ENCODE data around the gene MYO1G.
"Not testable (repeated sequence)": the region's sequence is repeated elsewhere in the genome, so short reads cannot be mapped to it uniquely, and the experiment has no call there.

The MYO1G gene

DNA sequence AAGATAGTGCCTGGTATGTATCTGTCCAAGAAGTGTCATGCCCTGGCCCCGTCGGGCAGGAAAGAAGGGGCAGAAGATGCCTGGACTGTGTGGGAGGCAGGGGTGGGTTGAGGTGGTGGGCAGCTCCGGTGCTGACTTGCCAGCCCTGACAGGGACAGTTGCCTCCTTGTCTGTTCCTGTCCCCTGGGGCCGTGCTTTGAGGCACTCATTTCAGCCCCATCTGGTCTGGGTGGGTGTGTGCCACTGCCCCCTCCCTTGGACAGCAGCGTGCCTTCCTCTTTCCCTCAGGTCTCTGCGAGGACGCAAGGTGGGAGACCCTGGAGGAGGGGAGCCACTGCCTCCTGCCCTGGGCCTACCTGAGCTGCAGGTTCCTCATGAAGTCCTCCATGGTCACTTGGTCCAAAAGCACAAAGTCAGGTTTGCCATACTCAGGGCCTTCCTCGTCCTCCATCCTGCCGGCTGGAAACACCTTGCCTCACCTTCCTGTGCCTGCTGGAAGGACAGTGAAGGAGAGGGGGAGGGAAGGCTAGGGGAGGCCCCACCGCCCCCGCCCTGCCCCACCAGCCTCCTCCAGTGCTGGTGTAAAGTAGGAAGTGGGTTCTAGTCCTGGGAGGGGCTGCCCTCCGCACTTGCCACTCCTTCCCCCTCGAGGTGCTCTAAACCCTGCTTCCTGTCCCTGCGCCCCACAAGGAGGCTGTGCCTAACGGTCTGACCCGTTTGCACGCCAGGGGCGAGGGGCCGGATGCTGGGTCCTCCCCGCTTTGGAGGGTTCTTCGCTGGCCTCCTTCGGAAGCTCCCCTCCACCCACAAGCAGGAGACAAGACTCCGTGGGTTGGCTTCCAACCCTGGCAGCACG is at the start of gene MYO1G:
Gene MYO1G (minus strand): TSS at position 505 of the 856 bp plus-strand sequence. CDS start 54 bp downstream, at position 451.
- DNase-seq (ENCODE audit: low read depth), result peak; percentile 86

DNA sequence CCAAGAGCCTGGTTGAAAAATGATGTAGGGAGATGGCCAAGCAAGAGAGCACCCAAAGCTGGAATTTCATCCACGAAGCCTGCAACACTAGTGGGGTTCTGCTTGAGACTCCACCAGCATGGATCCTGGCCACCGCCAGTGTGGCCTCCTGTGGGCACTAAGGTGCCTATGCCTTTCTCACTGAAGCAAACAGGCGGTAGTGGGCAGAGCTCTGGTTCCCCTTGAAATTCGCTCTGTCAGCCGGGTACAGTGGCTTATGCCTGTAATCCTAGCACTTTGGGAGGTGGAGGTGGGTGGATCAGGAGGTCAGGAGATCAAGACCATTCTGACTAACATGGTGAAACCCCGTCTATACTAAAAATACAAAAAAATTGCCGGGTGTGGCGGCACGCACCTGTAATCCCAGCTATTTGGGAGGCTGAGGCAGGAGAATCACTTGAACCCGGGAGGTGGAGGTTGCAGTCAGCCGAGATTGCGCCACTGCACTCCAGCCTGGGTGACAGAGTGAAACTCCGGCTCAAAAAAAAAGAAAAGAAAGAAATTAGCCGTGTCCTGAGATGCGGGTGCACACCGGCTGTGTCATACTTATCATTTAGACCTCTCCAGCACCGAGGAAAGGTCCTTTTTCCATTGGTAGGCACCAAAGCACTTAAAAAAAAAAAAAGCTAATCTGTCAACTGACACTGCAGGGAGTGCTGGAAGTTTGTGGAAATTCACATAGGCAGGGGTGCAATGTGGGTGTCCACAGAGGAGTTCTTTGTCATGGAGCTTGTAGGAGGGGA is 49.5 kb upstream of the MYO1G start:
- DNase-seq (ENCODE audit: low read depth), result no peak

DNA sequence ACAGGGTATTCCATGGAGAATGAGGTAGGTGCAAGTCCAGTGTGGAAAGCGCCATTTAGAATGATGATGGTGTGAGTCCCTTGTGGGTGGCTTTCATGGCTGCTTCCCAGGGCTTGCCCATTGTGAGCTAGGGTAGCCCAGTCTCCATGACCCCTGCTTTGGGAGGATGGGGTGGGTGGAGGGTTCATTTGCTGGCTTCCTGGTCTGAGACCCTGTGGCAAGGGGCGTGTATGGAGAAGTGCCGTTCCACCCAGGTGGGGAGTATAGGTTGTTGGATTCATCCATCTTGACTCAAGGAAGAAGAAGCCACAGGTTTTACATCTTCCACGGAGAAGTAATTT is 48.9 kb upstream of the MYO1G start:
- DNase-seq (ENCODE audit: low read depth), result no peak

DNA sequence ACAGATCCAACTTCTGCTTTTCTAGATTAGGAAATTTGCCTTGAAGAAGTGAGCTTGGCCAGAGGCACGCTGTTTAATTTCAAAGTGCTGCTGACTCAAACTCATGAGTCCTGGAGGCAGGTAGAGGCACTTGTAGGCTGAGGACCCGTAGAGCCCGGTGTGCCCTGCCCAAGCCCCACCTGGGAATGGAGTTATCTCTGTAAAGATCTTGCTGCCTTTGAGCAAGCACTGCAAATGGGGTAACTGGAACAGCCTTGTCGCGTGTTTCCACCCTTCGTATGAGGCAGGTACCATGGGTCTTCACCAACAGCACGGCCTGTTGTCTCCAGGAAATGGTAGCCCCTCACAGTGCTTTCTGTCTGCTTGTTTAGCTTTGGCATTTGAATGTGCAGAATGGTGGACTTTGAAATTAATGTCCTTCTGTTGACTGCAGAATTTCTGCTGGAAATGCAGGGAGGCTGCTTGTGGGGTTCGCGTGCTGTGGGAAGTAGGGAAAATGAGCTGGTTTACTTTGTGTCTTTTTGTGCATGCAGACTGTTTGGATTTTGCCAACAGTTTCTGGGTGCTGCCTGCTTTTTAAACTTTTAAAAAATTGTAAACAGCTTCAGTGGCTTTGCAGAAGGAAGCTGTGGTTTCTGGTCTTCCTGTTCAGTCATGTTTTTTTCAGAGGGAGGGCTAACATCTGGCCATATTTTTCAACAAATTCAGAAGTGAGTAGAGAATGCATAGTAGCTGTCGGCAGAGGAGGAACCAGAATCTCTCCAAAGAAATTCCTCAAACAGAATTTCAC is 48.4 kb upstream of the MYO1G start:
- peak; percentile 30 for DNase-seq (ENCODE audit: low read depth)

DNA sequence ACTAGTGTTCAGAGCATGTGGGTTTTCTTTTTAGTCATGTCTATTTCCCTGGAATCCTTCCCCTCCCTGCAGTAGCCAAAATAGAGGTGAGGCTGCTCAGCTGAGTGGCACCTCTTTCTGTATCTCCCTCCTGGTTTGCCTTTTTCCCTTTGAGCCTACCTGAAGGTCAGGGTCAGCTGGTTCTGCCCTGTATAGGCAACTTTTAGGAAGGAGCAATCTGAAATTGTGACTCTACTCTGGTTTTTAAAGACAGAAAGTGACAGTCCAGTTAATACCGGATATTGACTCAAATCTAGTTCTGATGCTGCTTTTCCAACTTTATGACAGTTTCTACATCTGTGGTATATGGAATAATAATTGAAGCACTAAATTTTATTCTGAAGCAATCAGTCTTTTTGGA is 47.2 kb upstream of the MYO1G start:
- DNase-seq (ENCODE audit: low read depth), result no peak

DNA sequence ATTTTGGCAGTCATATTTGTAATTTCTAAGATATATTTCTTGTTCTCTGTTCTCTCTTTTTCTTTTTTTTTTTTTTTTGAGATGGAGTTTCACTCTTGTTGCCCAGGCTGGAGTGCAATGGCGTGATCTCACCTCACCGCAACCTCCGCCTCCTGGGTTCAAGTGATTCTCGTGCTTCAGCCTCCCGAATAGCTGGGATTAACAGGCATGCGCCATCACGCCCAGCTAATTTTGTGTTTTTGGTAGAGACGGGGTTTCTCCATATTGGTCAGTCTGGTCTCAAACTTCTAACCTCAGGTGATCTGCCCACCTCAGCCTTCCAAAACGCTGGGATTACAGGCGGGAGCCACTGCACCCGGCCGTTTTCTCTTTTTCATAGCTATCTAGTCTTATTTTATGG is 46.7 kb upstream of the MYO1G start:
- DNase-seq (ENCODE audit: low read depth), result not testable (repeated sequence)

DNA sequence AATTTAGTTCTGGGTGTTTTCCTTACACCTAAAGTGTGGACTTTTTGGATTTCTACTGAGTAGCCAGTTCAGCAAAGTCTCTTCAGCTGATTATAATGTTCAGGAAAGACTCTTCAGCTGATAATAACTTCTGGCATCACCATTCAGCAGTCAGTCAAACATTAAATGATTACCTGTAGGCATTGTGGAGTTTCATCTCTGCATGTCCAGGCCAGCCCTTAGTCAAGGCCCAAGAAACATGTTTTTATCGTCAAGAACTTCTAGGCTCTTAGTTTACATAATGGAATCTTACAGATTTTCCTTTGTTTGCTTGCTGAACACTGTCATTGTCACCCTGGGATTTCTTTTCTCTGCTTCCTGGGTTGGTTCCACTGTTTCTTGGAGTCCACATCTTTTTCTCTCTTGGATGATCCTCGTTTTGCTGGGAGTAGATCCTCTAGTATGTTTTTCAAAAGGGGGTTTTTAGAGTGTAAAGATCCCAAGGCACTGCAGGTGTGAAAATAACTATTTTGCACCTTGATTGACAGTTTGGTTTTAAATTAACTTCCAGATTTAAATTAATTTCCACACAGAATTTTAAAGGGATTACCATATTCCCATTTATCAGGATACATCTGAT is 45.4 kb upstream of the MYO1G start:
- DNase-seq (ENCODE audit: low read depth), result no peak

DNA sequence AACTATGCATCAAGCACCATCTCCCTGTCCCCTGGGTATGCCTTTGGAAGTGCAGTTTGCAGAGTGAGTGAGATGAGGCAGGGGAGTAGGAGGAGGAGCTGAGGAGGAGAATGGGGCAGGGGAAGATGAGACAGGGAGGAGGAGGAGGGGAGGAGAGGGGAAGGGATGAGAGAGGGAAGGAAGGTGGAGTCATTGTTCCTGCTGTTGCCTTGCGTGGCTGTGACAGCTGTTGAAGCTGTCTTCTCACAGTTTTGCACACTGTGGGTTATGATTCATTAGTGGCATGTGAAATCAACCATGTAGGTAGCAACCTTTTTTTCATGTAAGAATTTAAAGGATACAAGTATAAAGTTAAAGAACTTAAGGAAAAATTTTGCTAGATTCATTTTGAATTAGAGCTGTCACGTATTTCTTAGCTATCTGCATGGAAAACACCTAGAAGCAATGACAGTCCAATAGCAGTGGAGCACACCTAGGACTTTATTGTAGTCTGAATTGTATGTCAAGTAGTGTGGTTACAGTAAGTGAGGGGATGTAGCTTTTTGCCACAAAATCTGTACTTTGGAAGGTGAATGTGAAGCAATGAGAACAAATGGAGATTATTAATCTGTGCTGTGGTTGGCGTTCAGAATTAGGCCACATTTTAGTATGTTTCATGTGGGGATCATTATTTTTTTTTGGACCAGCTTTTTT is 42.9 kb upstream of the MYO1G start:
- DNase-seq (ENCODE audit: low read depth), result no peak

DNA sequence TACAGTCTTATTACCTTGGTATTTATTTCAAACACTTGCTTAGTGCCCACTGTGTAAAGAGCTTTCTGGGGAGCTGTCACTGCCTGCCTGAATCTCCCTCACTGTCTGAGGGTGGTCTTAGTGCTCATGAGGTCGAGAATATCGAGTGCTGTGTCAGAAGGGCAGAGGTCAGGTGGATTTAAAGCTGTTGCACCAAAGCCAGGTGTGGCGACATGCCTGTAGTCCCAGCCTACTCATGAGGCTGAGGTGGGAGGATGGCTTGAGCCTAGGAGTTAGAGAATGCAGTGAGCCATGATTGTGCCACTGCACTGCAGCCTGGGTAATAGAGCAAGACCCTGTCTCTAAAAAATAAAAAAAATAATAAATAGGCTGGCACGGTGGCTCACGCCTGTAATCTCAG is 42.1 kb upstream of the MYO1G start:
- DNase-seq (ENCODE audit: low read depth), result no peak

DNA sequence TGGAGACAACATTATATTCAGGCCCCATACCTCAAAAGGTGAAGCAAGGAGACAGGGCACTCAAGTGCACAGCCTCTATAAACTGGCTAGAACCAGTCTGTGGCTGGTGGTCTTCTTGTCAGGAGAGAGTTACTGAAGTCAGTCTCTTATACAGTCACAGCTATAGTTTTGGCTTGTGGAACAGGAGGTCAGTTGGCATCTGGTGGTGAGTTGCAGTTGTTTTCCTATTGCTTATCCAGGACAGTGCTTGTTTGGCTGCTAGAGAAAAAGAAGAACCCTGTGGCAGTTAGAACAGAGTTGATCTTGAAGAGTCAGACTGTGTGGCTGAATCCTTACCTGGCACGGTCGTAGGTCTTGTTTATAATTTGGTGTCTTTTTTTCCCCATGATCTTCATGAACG is 38.4 kb upstream of the MYO1G start:
- no peak for DNase-seq (ENCODE audit: low read depth)

DNA sequence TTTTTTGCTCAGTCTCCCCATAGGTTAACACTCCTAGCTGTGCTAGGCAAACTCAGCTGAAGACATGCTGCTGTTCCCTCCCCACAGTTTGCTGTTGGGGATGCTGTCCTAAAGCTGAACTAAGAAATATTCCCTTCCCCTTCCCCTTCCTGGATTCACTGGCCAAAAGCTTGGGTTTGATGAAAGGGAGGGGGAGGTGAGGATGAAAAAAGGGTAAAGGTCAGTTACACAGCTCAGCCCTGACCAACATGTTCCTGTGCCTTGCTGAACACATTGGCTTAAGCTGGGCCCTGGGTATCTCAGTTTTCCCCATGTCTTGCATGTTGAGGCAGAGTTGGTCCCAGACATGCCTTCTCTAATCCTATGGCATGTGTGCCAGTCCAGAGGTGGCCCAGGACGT is 36.5 kb upstream of the MYO1G start:
- DNase-seq (ENCODE audit: low read depth), result no peak

DNA sequence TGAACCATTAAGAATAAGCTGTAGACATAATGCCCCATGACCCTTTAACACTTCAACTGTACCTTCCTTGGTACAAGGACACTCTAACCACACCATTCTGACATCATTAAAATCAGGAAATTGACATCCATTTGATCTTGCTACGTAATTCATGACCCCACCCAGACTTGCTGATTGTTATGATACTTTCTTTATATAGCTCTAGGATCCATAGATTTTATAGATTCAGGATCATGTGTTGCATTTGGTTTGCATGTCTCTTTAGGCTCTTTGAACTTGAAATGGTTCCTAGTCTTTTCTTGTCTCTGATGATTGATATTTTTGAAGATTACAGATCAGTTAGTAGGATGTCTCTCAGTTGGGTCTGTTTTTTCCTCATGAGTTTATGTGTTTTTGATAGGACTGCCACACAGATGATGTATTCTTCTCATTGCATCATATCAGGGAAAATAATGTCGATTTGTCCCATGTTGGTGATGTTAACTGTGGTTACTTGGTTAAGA is 34.7 kb upstream of the MYO1G start:
- DNase-seq (ENCODE audit: low read depth), result no peak

DNA sequence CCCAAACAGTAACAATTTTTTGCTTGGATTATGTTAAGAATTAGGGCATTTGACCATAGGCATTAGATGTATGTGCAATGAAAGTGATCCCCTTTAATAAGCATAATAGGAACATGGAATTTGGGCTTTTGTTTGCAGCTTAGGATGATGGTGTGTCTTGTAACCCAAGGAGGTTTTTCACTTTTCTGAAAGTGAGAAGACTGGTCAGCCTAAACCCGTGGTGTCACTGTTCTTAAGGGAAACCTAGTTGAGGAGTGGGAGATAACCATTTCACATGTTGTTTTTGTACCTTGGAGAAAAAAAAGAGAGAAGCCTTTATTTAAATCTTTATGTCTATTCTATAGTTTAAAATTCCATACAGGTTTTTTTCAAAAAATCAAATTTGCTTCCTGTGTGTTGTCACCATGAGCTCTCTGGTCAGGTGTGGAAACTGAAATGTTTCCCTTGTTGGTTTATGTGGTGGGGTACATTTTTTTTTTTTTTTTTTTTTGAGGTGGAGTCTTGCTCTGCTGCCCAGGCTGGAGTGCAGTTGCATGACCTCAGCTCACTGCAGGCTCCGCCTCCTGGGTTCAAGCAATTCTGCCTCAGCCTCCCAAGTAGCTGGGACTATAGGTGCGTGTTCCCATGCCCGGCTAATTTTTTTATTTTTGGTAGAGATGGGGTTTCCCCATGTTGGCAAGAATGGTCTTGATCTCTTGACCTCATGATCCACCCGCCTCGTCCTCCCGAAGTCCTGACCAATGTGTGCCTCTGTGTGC is 28.9 kb upstream of the MYO1G start:
- no peak for DNase-seq (ENCODE audit: low read depth)

DNA sequence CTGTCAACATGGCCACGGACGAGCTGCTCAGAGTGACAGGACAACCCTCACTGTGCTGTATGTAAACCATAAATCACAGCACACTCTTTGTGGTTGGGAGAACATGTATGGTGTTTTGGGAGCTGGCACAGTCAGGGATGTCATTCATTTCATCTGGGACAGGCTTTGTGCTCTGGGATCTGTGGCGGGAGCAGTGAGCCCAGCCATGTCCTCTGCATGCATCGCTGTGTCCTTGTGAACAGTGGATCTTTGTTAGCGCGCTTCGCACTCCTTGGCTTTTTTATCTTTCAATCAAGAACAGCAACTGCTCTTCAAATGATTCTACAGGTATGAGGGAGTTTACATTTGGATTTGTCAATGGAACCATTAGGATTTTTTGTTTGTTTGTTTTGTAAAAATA is 28.3 kb upstream of the MYO1G start:
- DNase-seq (ENCODE audit: low read depth), result no peak

DNA sequence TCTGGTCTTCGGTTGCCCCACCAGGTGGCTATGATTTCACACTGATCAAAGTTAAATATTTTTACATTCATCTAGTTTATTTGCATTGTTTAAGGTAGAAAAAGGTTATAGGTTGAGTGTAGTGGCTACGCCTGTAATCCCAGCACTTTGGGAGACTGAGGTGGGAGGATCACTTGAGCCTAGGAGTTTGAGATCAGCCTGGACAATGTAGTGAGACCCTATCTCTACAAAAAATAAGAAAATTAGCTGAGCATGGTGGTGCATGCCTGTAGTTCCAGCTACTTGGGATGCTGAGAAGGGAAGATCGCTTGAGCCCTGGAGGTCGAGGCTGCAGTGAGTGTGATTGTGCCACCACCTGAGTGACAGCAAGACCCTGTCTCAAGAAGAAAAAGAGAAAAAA is 25.0 kb upstream of the MYO1G start:
- DNase-seq (ENCODE audit: low read depth), result no peak

DNA sequence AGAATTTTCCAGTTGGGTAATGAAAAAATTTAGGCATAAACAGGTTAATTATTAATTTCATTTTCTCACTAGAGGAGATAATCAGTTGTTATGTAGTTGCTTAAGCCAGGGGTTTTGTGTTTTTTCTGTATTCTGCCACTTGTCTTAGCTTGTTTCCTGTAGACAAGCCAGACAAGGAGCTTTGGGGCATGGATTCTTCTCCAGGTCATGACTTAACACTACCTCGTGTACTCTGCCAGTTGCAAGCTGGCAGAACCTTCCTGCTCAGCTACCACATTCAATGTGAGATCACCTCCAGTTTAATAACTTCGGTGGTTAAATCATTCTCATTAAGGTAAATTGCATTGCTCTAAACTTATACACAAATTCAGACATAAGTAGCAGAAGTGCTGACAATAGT is 23.0 kb upstream of the MYO1G start:
- DNase-seq (ENCODE audit: low read depth), result no peak

DNA sequence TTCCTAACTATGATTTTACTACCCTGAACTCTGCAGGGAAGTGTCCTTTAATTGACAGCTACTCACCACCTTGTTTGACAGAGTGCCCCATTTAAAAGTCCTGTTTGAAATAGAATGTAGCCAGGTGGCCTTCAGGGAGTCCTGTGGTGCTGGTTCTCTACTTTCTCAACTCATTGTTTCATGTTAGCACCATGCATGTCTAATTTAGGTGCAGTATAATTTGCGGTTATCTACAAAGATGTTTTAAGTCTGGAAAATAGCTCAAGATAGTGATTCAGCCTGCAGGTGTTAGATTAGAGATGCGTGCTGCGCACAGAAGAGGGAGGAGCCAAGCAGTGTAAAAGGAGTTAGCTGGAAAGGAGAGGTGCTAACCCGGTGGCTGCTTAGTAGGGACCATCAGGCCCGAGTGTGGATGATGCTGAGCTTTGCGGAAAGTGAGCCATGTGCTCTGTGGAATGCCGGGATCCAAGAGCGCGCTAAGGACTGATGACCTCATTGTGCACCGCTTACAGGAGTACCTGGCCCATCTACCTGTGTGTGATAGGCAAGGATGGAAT is 22.4 kb upstream of the MYO1G start:
- DNase-seq (ENCODE audit: low read depth), result no peak

DNA sequence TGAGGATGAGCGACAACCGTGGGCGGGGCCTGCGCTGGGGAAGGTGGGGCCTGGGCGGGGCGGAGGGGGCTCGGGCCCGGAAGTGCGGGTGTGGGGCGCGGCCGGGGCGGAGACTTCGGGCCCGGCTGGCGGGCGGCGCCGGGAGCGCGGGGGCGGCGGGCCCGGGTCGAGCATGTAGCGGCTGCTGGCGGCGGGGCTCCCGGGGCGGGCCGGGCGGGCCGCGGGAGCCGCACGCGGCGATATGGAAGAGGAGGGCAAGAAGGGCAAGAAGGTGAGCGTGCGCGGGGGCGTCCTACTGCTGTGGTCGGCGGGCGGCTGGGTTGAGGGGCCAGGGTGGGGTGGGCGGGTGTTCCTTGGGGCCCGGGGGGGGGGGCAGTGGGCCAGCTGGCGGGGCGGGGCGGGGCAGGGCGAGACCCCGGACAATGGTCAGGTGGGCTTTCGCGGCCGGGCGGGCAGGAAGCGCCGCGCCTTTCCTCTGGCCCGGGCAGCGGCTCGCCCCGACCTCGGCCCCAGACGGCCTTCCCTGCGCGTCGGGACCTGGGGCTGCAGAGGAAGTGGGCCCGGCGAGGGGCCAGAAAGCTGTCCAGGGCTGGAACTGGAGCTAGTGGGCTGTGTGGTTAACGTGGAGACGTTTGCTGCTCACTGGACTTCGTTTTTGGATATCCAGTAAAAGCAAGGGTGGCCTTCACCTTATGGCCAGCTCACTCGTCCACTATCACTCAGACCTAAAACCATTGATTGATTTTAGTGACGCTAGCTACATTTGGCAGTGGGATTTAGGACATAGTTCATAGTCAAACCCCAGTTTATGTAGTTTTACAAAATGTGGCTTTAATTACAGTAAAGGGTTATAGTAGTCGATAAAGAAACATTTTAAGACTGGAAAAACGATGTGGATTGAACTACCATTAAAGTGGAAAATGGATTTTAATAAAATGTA is 21.5 kb upstream of the MYO1G start, which contains the start of gene CCM2:
Gene CCM2 (plus strand): TSS at position 109 of the 940 bp plus-strand sequence. CDS start 133 bp downstream, at position 242.
- no peak for DNase-seq (ENCODE audit: low read depth)

Measured in CMK (cell line).